HCT116 (cell line): ENCODE measurements around the gene PSMB7.

ENCODE experiments used
- YY1 ChIP-seq: IDR thresholded peaks from 2 replicates; pipeline ENCODE4 v1.6.1; 2011; ENCODE audit warnings: low read length, low read depth, moderate library complexity, mild to moderate bottlenecking; ENCODE audit not compliant: insufficient replicate concordance; ENCODE audit errors: extremely low read depth
- TF ChIP-seq, protein P1 (sequence below), 3 experiments: fragments of 200-600 bp in 1 of 3; sonication (generic) in 1 of 3; IDR thresholded peaks in 2 of 3; conservative IDR thresholded peaks in 1 of 3; 2 replicates each; pipeline ENCODE4 v1.5.1; 2012 to 2017; ENCODE audit warnings: low read depth in 2 of 3, low read length in 2 of 3, antibody characterized with exemption in 1 of 3, borderline replicate concordance in 1 of 3, control low read depth in 1 of 3, mild to moderate bottlenecking in 1 of 3, mixed read lengths in 1 of 3, mixed run types in 1 of 3, moderate library complexity in 1 of 3; ENCODE audit not compliant: insufficient read depth in 1 of 3

DNA sequence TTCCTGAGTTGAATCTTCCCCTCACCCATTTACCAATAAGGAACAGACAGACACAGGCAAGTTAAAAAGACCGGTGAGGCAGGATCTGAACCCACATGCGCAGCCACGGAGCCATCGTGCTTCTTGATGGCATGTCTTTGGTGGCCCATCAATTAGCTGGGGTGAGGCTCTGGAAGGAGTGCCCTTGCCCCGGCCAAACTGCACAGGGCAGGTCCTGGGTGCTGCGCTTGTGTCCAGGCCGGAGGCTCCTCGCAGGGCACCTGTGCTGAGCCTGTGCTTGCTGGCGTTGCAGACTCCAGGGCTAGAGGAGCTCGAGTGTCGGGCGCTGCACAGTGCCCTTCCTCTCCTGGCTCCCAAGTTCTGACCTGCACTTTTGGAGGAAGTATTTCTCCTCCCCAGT is 66.4 kb downstream of the PSMB7 start:
- TF ChIP-seq, protein P1, sequence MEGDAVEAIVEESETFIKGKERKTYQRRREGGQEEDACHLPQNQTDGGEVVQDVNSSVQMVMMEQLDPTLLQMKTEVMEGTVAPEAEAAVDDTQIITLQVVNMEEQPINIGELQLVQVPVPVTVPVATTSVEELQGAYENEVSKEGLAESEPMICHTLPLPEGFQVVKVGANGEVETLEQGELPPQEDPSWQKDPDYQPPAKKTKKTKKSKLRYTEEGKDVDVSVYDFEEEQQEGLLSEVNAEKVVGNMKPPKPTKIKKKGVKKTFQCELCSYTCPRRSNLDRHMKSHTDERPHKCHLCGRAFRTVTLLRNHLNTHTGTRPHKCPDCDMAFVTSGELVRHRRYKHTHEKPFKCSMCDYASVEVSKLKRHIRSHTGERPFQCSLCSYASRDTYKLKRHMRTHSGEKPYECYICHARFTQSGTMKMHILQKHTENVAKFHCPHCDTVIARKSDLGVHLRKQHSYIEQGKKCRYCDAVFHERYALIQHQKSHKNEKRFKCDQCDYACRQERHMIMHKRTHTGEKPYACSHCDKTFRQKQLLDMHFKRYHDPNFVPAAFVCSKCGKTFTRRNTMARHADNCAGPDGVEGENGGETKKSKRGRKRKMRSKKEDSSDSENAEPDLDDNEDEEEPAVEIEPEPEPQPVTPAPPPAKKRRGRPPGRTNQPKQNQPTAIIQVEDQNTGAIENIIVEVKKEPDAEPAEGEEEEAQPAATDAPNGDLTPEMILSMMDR (IDR thresholded peaks at IDR 0.05 in 2 of 3, conservative IDR thresholded peaks at IDR 0.05 in 1 of 3; ENCODE audit: borderline replicate concordance in 1 of 3, insufficient read depth in 1 of 3, low read depth in 2 of 3, low read length in 2 of 3) = no peak
- no peak for TF ChIP-seq YY1
